RWPE1 (cell line): ENCODE data around the gene RASL11B.

ENCODE experiments used
- CTCF ChIA-PET: fragments of 350-600 bp; sonication (Branson Sonifier 250); formaldehyde crosslinking; extraction: SDS; loops from one replicate; lab custom pipeline; 2021; lab: Yijun Ruan, JAX
- POLR2A ChIA-PET: fragments of 400-600 bp; formaldehyde crosslinking; extraction: SDS; loops from one replicate; lab custom pipeline; 2020; ENCODE audit warnings: antibody characterized with exemption; ENCODE audit not compliant: low non-redundant PET; lab: Yijun Ruan, JAX
- DNase-seq: peaks from one replicate; pipeline ENCODE4 v3.0.0; 2012; ENCODE audit warnings: low spot score
- H3K27ac ChIP-seq: fragments of 450-650 bp; 2 replicates; pipeline ENCODE4 v1.5.1; 2017
- CTCF ChIP-seq: fragments of 450-650 bp; conservative IDR thresholded peaks from 2 replicates; pipeline ENCODE4 v1.5.1; 2017; ENCODE audit warnings: low read depth, mild to moderate bottlenecking

RASL11B gene

GRCh38 chr4:52850406-52851124, 11.6 kb upstream of the RASL11B start:
- ChIA-PET CTCF (no interaction called here), POLR2A (no interaction called here)
- no peak for TF ChIP-seq CTCF
- DNase-seq, result no peak
- H3K27ac ChIP-seq, result no peak overlapping the region

GRCh38 chr4:52852041-52852440, 10.1 kb upstream of the RASL11B start:
- DNase-seq, result no peak
- CTCF ChIA-PET, result no interaction called here
- POLR2A ChIA-PET, result no interaction called here
- no peak for TF ChIP-seq CTCF
- no peak overlapping the region for H3K27ac ChIP-seq

DNA sequence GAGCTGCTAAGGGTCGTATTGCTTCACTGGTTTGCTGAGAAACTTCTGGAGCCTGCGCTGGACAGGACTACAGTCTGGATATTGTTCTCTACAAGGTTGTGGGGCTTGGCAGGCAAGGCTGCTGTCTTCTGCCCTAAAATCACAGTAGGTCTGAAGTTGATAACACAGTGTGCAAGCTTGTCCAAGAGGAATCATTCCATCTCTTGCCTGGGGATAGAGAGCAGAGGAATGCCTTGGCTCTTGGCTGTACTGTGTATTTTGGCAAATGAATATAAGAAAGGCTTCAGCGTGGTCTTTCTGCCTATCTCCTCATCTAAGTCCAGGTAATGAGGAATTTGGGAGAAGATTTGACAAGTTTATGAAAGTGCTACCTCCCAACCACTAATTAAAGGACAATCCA, 9.4 kb upstream of the RASL11B start:
- ChIA-PET POLR2A (no interaction called here), CTCF (no interaction called here)
- H3K27ac ChIP-seq, result no peak overlapping the region
- DNase-seq, result no peak
- TF ChIP-seq CTCF, result no peak

DNA sequence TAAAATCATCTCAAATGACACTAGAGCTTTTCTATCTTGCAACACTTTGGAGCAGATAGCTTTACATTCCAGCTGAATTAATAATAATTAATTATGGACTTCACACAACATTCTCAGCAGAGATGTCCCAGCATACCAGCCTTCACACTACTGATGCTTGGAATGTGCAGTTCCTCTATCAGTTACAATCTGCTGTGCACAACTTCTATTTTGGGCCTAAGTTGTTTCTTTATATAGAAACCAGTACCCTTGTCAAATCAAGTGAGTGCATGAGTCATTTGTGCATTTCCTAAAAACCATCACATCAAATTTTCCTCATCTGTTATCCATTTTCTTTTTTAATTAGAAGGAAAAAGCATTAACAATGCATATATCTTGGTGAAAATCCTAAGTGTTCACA, 8.8 kb upstream of the RASL11B start:
- no peak overlapping the region for H3K27ac ChIP-seq
- peak; percentile 29 for DNase-seq
- TF ChIP-seq CTCF, result no peak
- ChIA-PET CTCF (no interaction called here), POLR2A (interaction anchor here (0.7 kb wide), 1 partner anchor 16 kb away, joined by 3 read pairs; no protein-coding TSS in a partner anchor)

GRCh38 chr4:52856801-52857200, 5.3 kb upstream of the RASL11B start:
- no peak for DNase-seq
- CTCF ChIA-PET, result no interaction called here
- POLR2A ChIA-PET, result no interaction called here
- no peak overlapping the region for H3K27ac ChIP-seq
- TF ChIP-seq CTCF, result no peak

DNA sequence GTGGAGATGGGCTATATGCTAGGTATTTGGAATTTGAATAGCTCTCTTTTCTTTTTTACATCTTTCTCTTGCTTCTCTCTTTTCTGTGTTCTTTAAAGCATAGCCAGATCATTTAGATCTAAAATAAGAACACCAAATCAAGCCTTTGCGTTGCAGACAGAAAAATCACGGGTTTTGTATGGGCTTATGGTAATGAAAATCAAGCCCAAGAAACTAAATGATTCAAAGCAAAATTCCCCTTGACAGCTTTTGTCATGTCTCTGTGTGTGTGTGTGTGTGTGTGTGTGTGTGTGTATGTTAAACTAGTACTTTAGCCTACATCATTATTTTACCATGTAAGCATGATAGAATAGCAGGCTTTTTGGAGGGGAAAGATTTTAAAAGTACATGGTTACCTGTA, 1.8 kb upstream of the RASL11B start:
- TF ChIP-seq CTCF, result no peak
- no peak for DNase-seq
- no peak overlapping the region for H3K27ac ChIP-seq
- ChIA-PET POLR2A (interaction anchor here (1.1 kb wide), 1 partner anchor 110 kb away, joined by 3 read pairs; no protein-coding TSS in a partner anchor), CTCF (no interaction called here)
